Measurements from ENCODE around the gene MISP.
A peak's percentile ranks its signal among the peaks of the same experiment; 100 is the strongest.

Gene MISP

GRCh38 chr19:806815-807421 is 56.0 kb downstream of the MISP start:
- peak; percentile 4 to 57 for DNase-seq (ENCODE audit: low read depth in 1 of 2, low spot score in 1 of 2)
- H3K4me3 ChIP-seq (replicated peaks; ENCODE audit: insufficient read depth, low read length), result no peak overlapping the region
- peak; percentile 30; the same call in 1 of the 2 replicates for TF ChIP-seq POLR2AphosphoS5 (IDR thresholded peaks at IDR 0.05; ENCODE audit: low read depth)
- TF ChIP-seq, protein P1, sequence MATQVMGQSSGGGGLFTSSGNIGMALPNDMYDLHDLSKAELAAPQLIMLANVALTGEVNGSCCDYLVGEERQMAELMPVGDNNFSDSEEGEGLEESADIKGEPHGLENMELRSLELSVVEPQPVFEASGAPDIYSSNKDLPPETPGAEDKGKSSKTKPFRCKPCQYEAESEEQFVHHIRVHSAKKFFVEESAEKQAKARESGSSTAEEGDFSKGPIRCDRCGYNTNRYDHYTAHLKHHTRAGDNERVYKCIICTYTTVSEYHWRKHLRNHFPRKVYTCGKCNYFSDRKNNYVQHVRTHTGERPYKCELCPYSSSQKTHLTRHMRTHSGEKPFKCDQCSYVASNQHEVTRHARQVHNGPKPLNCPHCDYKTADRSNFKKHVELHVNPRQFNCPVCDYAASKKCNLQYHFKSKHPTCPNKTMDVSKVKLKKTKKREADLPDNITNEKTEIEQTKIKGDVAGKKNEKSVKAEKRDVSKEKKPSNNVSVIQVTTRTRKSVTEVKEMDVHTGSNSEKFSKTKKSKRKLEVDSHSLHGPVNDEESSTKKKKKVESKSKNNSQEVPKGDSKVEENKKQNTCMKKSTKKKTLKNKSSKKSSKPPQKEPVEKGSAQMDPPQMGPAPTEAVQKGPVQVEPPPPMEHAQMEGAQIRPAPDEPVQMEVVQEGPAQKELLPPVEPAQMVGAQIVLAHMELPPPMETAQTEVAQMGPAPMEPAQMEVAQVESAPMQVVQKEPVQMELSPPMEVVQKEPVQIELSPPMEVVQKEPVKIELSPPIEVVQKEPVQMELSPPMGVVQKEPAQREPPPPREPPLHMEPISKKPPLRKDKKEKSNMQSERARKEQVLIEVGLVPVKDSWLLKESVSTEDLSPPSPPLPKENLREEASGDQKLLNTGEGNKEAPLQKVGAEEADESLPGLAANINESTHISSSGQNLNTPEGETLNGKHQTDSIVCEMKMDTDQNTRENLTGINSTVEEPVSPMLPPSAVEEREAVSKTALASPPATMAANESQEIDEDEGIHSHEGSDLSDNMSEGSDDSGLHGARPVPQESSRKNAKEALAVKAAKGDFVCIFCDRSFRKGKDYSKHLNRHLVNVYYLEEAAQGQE (IDR thresholded peaks at IDR 0.05; ENCODE audit: insufficient replicate concordance, low read depth), result no peak
- no peak for TF ChIP-seq SPI1 (IDR thresholded peaks at IDR 0.05; ENCODE audit: borderline replicate concordance, low read depth)
- no peaks in the 10 kb centered on the region for H3K27me3 ChIP-seq (ENCODE audit: insufficient read depth, poor library complexity, severe bottlenecking)
- H3K27ac ChIP-seq (replicated peaks), result no peak overlapping the region

DNA sequence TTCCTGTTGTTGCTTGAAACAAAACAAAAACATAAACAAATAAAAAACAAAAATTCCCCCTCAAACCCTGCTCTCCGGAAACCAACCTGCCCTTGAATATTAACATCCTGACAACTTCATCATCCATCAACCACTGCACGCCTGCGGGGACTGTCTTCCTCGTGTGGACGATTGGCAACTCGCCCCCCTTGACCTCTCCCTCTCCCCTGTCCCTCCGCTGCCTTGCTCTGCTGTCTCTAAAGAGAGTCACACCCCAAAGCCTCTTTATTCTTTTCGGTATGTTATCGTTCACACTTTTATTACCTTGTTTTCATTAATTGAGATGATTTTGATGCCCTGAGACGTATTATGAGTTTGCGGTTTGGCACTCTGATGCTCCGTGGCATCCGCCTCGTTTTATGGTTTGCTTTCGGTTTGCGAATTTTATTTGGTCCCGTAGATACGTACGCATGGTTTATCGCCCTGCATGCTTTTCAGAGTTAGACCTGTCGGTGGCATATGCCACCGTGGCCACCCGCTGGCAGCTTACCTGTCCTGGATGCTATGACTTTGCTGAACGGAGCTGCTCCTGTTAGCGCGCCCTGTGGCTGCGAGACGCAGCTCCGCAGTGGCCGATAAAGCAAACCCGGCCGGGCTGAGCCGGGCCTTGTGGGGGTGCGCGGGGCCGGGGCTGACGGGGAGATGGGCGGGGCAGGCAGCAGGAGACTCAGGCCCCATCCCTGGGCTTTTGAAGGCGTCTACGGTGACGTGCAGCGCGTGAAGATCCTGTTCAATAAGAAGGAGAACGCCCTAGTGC is 56.9 kb downstream of the MISP start:
- Histone ChIP-seq H3K4me3 (replicated peaks; ENCODE audit: insufficient read depth, low read length) (no peak overlapping the region), H3K27me3 (ENCODE audit: insufficient read depth, poor library complexity, severe bottlenecking) (no peaks in the 10 kb centered on the region), H3K27ac (replicated peaks) (no peak overlapping the region)
- TF ChIP-seq SPI1 (IDR thresholded peaks at IDR 0.05; ENCODE audit: borderline replicate concordance, low read depth), result no peak
- TF ChIP-seq, protein P1 (IDR thresholded peaks at IDR 0.05; ENCODE audit: insufficient replicate concordance, low read depth), result no peak
- no peak for TF ChIP-seq CTCF (IDR thresholded peaks at IDR 0.05; ENCODE audit: insufficient read depth, low read length)
- TF ChIP-seq POLR2AphosphoS5 (IDR thresholded peaks at IDR 0.05; ENCODE audit: low read depth), result no peak; the same call in 1 of the 2 replicates
- no peak for TF ChIP-seq GABPA (IDR thresholded peaks at IDR 0.05; ENCODE audit: low read depth)
- peak in 1 of 2 experiments; percentile 45 for DNase-seq (ENCODE audit: low read depth in 1 of 2, low spot score in 1 of 2)

GRCh38 chr19:808423-808775 is 57.5 kb downstream of the MISP start:
- no peak overlapping the region for H3K27ac ChIP-seq (replicated peaks)
- peak; percentile 1 to 44 for DNase-seq (ENCODE audit: low read depth in 1 of 2, low spot score in 1 of 2)
- TF ChIP-seq POLR2AphosphoS5 (IDR thresholded peaks at IDR 0.05; ENCODE audit: low read depth) (peak; percentile 70), GABPA (IDR thresholded peaks at IDR 0.05; ENCODE audit: low read depth) (no peak), SPI1 (IDR thresholded peaks at IDR 0.05; ENCODE audit: borderline replicate concordance, low read depth) (no peak), CTCF (IDR thresholded peaks at IDR 0.05; ENCODE audit: insufficient read depth, low read length) (no peak)
- H3K27me3 ChIP-seq (ENCODE audit: insufficient read depth, poor library complexity, severe bottlenecking), result no peaks in the 10 kb centered on the region
- H3K4me3 ChIP-seq (replicated peaks; ENCODE audit: insufficient read depth, low read length), result no peak overlapping the region

- H3K27me3 ChIP-seq (ENCODE audit: insufficient read depth, poor library complexity, severe bottlenecking), result no peaks in the 10 kb centered on the region
- peak overlapping the region; percentile 62 for H3K27ac ChIP-seq (replicated peaks)
- TF ChIP-seq CTCF (IDR thresholded peaks at IDR 0.05; ENCODE audit: insufficient read depth, low read length) (no peak), POLR2AphosphoS5 (IDR thresholded peaks at IDR 0.05; ENCODE audit: low read depth) (no peak), GABPA (IDR thresholded peaks at IDR 0.05; ENCODE audit: low read depth) (no peak), SPI1 (IDR thresholded peaks at IDR 0.05; ENCODE audit: borderline replicate concordance, low read depth) (no peak)
- TF ChIP-seq, protein P1 (IDR thresholded peaks at IDR 0.05; ENCODE audit: insufficient replicate concordance, low read depth), result no peak
- no peak overlapping the region for H3K4me3 ChIP-seq (replicated peaks; ENCODE audit: insufficient read depth, low read length)
- peak in 1 of 2 experiments; percentile 60 for DNase-seq (ENCODE audit: low read depth in 1 of 2, low spot score in 1 of 2)
These were observed 59.4 kb downstream of the MISP start for GRCh38 chr19:810077-810855.
